Smooth muscle cell (in vitro differentiated cells): Measurements from ENCODE around the gene FHIT. TPM values are rescaled to one million over a fixed set of nuclear protein-coding genes. Genes with fewer than 3 reads are reported as not detected.

Experiments
- DNase-seq: peaks from one replicate; lab custom pipeline; 2025; ENCODE audit not compliant: unreplicated experiment; lab: John Stamatoyannopoulos, UW
- H2AFZ ChIP-seq: fragments of 200-600 bp; sonication (generic); 2 replicates; pipeline ENCODE4 v1.6.0; 2016; ENCODE audit warnings: antibody characterized with exemption, low read depth, mild to moderate bottlenecking
- H3F3A ChIP-seq: fragments of 200-600 bp; sonication (generic); 2 replicates; pipeline ENCODE4 v1.6.0; 2017; ENCODE audit warnings: antibody characterized with exemption, low read depth
- H3K27ac ChIP-seq: fragments of 200-600 bp; sonication (generic); 2 replicates; pipeline ENCODE4 v1.5.1; 2016; ENCODE audit warnings: low read depth, mild to moderate bottlenecking
- H3K27me3 ChIP-seq: fragments of 200-600 bp; sonication (generic); 2 replicates; pipeline ENCODE4 v1.6.1; 2016; ENCODE audit warnings: low read depth, mild to moderate bottlenecking
- H3K36me3 ChIP-seq: fragments of 200-600 bp; sonication (generic); 2 replicates; pipeline ENCODE4 v1.5.1; 2016; ENCODE audit warnings: low read depth
- H3K4me1 ChIP-seq: fragments of 200-600 bp; sonication (generic); 2 replicates; pipeline ENCODE4 v1.5.1; 2016; ENCODE audit warnings: low read depth
- H3K4me2 ChIP-seq: fragments of 200-600 bp; sonication (generic); 2 replicates; pipeline ENCODE4 v1.6.0; 2016; ENCODE audit warnings: mild to moderate bottlenecking
- H3K4me3 ChIP-seq: fragments of 200-600 bp; sonication (generic); 2 replicates; pipeline ENCODE4 v1.5.1; 2016; ENCODE audit warnings: mild to moderate bottlenecking
- H3K79me2 ChIP-seq: fragments of 200-600 bp; sonication (generic); 2 replicates; pipeline ENCODE4 v1.6.0; 2016; ENCODE audit warnings: low read depth, mild to moderate bottlenecking
- H3K9ac ChIP-seq: fragments of 200-600 bp; sonication (generic); 2 replicates; pipeline ENCODE4 v1.6.0; 2016; ENCODE audit warnings: low read depth
- H3K9me3 ChIP-seq: fragments of 200-600 bp; sonication (generic); replicated peaks from 2 replicates; pipeline ENCODE4 v1.5.1; 2016; ENCODE audit warnings: low read depth
- H4K20me1 ChIP-seq: fragments of 200-600 bp; sonication (generic); 2 replicates; pipeline ENCODE4 v1.6.0; 2016; ENCODE audit warnings: low read depth
- WGBS: methylation state at CpG from one replicate; pipeline ENCODE4 v1.1.7; 2016; ENCODE audit warnings: low lambda C conversion rate; 5-methylcytosine and 5-hydroxymethylcytosine counted together
- polyA plus RNA-seq: library from polyadenylated mRNA; unstranded; fragments of >200 nt; fragmentation: Nextera tagmentation; extraction: Ambion mirVana; gene quantifications from 2 replicates; pipeline ENCODE4 v1.2.1, GENCODE V29; 2016
- total RNA-seq: library from RNA; depleted of rRNA; stranded (reverse); fragments of >200 nt; gene quantifications from 2 replicates; pipeline ENCODE4 v1.2.3, GENCODE V29; 2014
- TF ChIP-seq, protein P1 (sequence below): fragments of 200-600 bp; sonication (generic); IDR thresholded peaks from 2 replicates; pipeline ENCODE4 v1.5.1; 2017; ENCODE audit warnings: borderline replicate concordance, mild to moderate bottlenecking, antibody characterized with exemption; ENCODE audit not compliant: insufficient read depth, poor library complexity, severe bottlenecking

FHIT gene
- total and polyA plus RNA-seq, 2 experiments from 2014 or later = 5.9 to 6.7 TPM

DNA sequence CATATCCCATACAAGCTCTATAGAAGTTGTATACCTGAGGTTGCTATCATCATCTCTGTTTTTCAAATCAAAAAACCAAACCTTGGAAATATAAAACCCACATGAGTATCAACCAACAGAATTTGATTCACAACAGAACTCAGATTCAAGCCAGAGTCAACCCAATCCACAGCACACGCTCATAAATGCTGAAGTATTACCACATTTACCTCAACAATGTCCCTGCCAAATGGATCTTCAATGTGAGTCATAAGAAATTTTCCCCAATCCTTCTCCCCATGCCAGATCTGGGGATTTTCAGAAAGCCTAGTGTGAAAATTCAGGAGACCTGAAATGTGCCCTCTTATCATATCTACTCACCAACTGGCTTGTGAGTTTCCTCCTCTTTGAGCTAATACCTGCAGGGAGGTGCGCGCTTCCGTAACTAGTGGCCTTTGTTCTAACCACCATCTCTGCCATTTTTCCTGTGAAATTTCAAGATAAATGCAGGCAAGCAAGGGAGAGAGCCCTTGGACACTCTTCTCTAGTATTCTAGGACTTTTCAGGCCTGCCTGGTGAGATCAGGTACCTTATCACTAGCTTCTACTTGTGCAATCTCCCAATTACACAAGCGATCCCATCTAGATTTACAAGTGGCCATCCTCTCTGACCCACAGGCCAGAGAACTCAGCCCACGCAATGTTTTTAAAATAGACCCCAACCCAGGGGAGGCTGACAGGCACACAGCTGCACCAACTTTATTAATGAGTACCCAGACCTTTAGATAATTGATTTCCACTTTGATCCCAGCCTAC lies 1124.5 kb downstream of the FHIT start:
- TF ChIP-seq, protein P1, sequence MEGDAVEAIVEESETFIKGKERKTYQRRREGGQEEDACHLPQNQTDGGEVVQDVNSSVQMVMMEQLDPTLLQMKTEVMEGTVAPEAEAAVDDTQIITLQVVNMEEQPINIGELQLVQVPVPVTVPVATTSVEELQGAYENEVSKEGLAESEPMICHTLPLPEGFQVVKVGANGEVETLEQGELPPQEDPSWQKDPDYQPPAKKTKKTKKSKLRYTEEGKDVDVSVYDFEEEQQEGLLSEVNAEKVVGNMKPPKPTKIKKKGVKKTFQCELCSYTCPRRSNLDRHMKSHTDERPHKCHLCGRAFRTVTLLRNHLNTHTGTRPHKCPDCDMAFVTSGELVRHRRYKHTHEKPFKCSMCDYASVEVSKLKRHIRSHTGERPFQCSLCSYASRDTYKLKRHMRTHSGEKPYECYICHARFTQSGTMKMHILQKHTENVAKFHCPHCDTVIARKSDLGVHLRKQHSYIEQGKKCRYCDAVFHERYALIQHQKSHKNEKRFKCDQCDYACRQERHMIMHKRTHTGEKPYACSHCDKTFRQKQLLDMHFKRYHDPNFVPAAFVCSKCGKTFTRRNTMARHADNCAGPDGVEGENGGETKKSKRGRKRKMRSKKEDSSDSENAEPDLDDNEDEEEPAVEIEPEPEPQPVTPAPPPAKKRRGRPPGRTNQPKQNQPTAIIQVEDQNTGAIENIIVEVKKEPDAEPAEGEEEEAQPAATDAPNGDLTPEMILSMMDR = no peak
- H3K4me2 ChIP-seq = no peak overlapping the region
- no peak for DNase-seq

DNA sequence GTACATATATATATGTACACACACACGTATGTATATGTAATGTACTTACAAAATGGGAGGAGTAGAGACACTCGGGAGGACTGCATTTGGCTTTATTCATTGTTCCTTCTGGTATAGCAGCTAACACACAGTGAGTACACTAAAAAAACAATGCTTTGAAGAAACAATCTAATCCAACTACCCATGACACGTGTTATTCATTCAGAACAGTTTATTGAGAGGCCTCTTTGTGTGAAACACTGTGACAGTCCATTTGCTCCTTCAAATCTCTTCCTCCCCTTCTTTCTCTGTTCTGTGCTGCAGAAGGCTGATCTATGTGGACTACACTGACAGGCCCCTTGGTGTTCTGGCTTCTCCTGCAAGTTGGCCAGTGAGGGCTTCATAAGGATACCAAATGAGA lies 1125.6 kb downstream of the FHIT start:
- H3K4me3 ChIP-seq = no peak overlapping the region
- no peaks in the 10 kb centered on the region for H3K4me1 ChIP-seq
- 97% methylated on average over 3 of the region's 3 CpGs for WGBS
- H3K79me2 ChIP-seq = no peaks in the 10 kb centered on the region
- H3K4me2 ChIP-seq = no peak overlapping the region
- no peak overlapping the region for H2AFZ ChIP-seq
- H3K9ac ChIP-seq = no peak overlapping the region
- no peaks in the 10 kb centered on the region for H3K27me3 ChIP-seq
- TF ChIP-seq, protein P1 = no peak
- H3K36me3 ChIP-seq = no peaks in the 10 kb centered on the region
- no peaks in the 10 kb centered on the region for H3F3A ChIP-seq
- no peaks in the 10 kb centered on the region for H4K20me1 ChIP-seq
- DNase-seq = no peak
- H3K27ac ChIP-seq = no peak overlapping the region
- no peaks in the 10 kb centered on the region for H3K9me3 ChIP-seq

More for the DNA sequence above, 1124.5 kb downstream of the FHIT start:
- Histone ChIP-seq H3K4me1 (no peaks in the 10 kb centered on the region), H3K36me3 (no peaks in the 10 kb centered on the region), H3K79me2 (no peaks in the 10 kb centered on the region), H3K9me3 (no peaks in the 10 kb centered on the region), H3F3A (no peaks in the 10 kb centered on the region), H3K27ac (no peak overlapping the region), H3K9ac (no peak overlapping the region), H3K4me3 (no peak overlapping the region), H2AFZ (no peak overlapping the region), H3K27me3 (no peaks in the 10 kb centered on the region), H4K20me1 (no peaks in the 10 kb centered on the region)
- WGBS = 91% methylated on average over 6 of the region's 6 CpGs

DNA sequence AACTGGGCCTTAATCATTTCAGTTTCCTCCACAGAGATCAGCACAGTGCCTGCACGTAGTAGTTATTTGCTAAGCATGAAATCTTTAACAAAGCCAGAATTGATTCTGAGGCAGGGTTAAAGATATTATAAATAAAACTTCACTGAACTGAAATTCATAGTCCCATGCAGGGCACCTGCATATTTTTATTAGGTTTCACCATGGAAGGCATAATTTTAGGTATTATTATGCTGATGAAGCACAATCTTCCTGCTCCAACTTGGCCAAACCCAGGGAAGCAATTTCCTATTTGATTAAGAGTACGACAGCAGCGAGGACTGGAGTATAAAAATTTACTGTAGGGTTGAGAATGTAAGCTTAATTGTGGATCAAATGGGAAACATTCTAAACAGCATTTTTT lies 1131.0 kb downstream of the FHIT start:
- Histone ChIP-seq H3K9me3 (no peaks in the 10 kb centered on the region), H3K36me3 (no peaks in the 10 kb centered on the region), H3K79me2 (no peaks in the 10 kb centered on the region), H3K4me2 (no peak overlapping the region), H4K20me1 (no peaks in the 10 kb centered on the region), H3K4me3 (no peak overlapping the region), H3K9ac (no peak overlapping the region), H3F3A (no peaks in the 10 kb centered on the region), H3K27ac (no peak overlapping the region), H2AFZ (no peak overlapping the region), H3K4me1 (no peaks in the 10 kb centered on the region), H3K27me3 (no peaks in the 10 kb centered on the region)
- DNase-seq = no peak
- WGBS = 84% methylated on average over 3 of the region's 3 CpGs
- TF ChIP-seq, protein P1 = no peak

DNA sequence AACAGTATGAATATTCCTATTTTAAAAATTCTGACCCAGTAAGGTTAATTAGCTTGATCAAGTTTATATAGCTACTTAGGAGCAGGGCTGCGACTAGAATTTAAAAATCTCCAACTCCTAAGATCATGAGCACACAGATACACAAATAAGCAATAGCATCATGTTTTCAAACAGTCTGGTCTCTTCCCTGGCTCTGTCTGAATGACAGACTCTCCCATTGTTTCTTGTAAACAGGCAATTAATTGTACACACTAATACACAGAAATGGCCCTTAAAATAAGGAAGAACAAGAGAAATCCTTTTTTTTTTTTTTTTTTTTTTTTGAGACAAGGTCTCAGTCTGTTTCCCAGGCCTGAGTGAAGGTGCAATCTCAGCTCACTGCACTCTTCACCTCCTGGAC lies 1137.1 kb downstream of the FHIT start:
- H3K9ac ChIP-seq = no peak overlapping the region
- no peaks in the 10 kb centered on the region for H3F3A ChIP-seq
- no peaks in the 10 kb centered on the region for H3K9me3 ChIP-seq
- no peaks in the 10 kb centered on the region for H3K79me2 ChIP-seq
- no peak overlapping the region for H3K4me3 ChIP-seq
- H4K20me1 ChIP-seq = no peaks in the 10 kb centered on the region
- H3K27me3 ChIP-seq = no peaks in the 10 kb centered on the region
- H3K4me1 ChIP-seq = no peaks in the 10 kb centered on the region
- no peak for DNase-seq
- no peak overlapping the region for H3K27ac ChIP-seq
- TF ChIP-seq, protein P1 = no peak
- no peak overlapping the region for H2AFZ ChIP-seq
- no peaks in the 10 kb centered on the region for H3K36me3 ChIP-seq
- no peak overlapping the region for H3K4me2 ChIP-seq
- 96% methylated on average over 1 of the region's 1 CpG for WGBS
